ENCODE results near the gene PAPOLG.

DNA sequence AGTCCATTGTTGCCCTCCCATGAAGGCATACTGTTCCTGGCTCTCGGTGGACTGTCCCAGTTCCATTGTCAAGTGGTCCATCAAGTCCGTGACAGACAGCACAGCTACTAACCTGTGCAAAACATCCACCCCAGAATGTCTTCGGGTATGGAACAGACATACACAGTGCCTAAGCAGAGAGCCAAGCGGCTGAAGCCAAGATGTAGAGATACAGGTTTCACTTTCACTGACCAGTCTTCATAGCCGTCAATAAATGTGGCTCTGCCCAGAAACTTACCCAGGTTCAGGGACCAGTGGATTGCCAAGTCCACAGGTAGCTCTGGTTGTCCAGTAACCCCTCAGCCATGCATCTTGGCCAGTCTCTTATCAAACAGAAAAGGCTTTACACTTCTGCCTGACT lies 10.7 kb upstream of the PAPOLG start:
- TF ChIP-seq, protein P1, sequence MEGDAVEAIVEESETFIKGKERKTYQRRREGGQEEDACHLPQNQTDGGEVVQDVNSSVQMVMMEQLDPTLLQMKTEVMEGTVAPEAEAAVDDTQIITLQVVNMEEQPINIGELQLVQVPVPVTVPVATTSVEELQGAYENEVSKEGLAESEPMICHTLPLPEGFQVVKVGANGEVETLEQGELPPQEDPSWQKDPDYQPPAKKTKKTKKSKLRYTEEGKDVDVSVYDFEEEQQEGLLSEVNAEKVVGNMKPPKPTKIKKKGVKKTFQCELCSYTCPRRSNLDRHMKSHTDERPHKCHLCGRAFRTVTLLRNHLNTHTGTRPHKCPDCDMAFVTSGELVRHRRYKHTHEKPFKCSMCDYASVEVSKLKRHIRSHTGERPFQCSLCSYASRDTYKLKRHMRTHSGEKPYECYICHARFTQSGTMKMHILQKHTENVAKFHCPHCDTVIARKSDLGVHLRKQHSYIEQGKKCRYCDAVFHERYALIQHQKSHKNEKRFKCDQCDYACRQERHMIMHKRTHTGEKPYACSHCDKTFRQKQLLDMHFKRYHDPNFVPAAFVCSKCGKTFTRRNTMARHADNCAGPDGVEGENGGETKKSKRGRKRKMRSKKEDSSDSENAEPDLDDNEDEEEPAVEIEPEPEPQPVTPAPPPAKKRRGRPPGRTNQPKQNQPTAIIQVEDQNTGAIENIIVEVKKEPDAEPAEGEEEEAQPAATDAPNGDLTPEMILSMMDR (IDR thresholded peaks at IDR 0.05), result no peak
- TF ChIP-seq POLR2A (IDR thresholded peaks at IDR 0.05; ENCODE audit: low read length) (no peak), RAD21 (conservative IDR thresholded peaks at IDR 0.05 in 1 of 2, IDR thresholded peaks at IDR 0.05 in 1 of 2) (no peak), HOXA7 (CRISPR knock-in tag; IDR thresholded peaks at IDR 0.05) (no peak), PHF8 (IDR thresholded peaks at IDR 0.05; ENCODE audit: borderline replicate concordance, low read depth) (no peak), NR3C1 (IDR thresholded peaks at IDR 0.05) (no peak), ZNF302 (CRISPR knock-in tag; IDR thresholded peaks at IDR 0.05) (no peak), ESRRA (IDR thresholded peaks at IDR 0.05; ENCODE audit: borderline replicate concordance, low read length) (no peak), KDM1A (IDR thresholded peaks at IDR 0.05; ENCODE audit: low read depth) (no peak), MAFK (IDR thresholded peaks at IDR 0.05; ENCODE audit: partially characterized antibody) (no peak), CHD2 (IDR thresholded peaks at IDR 0.05; ENCODE audit: low read length, partially characterized antibody) (no peak)
- TF ChIP-seq, protein P2, sequence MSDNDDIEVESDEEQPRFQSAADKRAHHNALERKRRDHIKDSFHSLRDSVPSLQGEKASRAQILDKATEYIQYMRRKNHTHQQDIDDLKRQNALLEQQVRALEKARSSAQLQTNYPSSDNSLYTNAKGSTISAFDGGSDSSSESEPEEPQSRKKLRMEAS (IDR thresholded peaks at IDR 0.05), result no peak

Measured in A549 (cell line).